Measurements from ENCODE around the gene SLC35B1.

SLC35B1 gene

GRCh38 chr17:49703557-49704277 is 4.0 kb downstream of the SLC35B1 start:
- no peak for DNase-seq

- DNase-seq = no peak
These were observed 6.8 kb downstream of the SLC35B1 start for GRCh38 chr17:49700960-49701359.

GRCh38 chr17:49699966-49700575 is 7.7 kb downstream of the SLC35B1 start:
- DNase-seq = no peak

GRCh38 chr17:49698005-49698404 is 9.8 kb downstream of the SLC35B1 start:
- DNase-seq = no peak

- no peak for DNase-seq
These were observed 11.5 kb downstream of the SLC35B1 start for GRCh38 chr17:49696233-49696761.

GRCh38 chr17:49695698-49696232 is 12.0 kb downstream of the SLC35B1 start:
- DNase-seq = no peak

- peak; percentile 60 for DNase-seq
These were observed 12.7 kb downstream of the SLC35B1 start for GRCh38 chr17:49694847-49695697.

- no peak for DNase-seq
These were observed 15.0 kb downstream of the SLC35B1 start for GRCh38 chr17:49692751-49693150.

GRCh38 chr17:49691677-49692191 is 16.0 kb downstream of the SLC35B1 start:
- DNase-seq = no peak

GRCh38 chr17:49691086-49691676 is 16.6 kb downstream of the SLC35B1 start:
- no peak for DNase-seq

- no peak for DNase-seq
These were observed 17.5 kb downstream of the SLC35B1 start for GRCh38 chr17:49690256-49690655.

GRCh38 chr17:49688848-49689247 is 18.9 kb downstream of the SLC35B1 start:
- no peak for DNase-seq

GRCh38 chr17:49687878-49688491 is 19.8 kb downstream of the SLC35B1 start:
- DNase-seq = no peak

GRCh38 chr17:49681106-49681979 is 26.4 kb downstream of the SLC35B1 start:
- DNase-seq = no peak

GRCh38 chr17:49680314-49680713 is 27.4 kb downstream of the SLC35B1 start:
- DNase-seq = no peak

GRCh38 chr17:49677933-49678847 is 29.6 kb downstream of the SLC35B1 start, which contains the start of gene SPOP:
SPOP (minus strand) TSS chr17:49678097; CDS start chr17:49622810, 55,287 bp downstream.
- peak; percentile 94 for DNase-seq

GRCh38 chr17:49677134-49677932 is 30.4 kb downstream of the SLC35B1 start:
- DNase-seq = peak; percentile 81

- DNase-seq = no peak
These were observed 31.4 kb downstream of the SLC35B1 start for GRCh38 chr17:49676276-49676868.

All from right kidney (tissue), 1 donor.